SK-N-MC (cell line): Measurements from ENCODE around the gene ADCY3.

Experiments
- DNase-seq: peaks from one replicate; pipeline ENCODE4 v3.0.0-alpha.2; 2011; ENCODE audit warnings: low read depth, low spot score
- H3K27ac ChIP-seq: fragments of 200-600 bp; sonication (generic); 2 replicates; pipeline ENCODE4 v1.5.1; 2016; ENCODE audit warnings: mixed run types
- H3K36me3 ChIP-seq: fragments of 200-600 bp; sonication (generic); 2 replicates; pipeline ENCODE4 v1.6.1; 2017; ENCODE audit warnings: antibody characterized with exemption, low read length, mixed read lengths; ENCODE audit not compliant: insufficient read depth
- H3K4me3 ChIP-seq: fragments of 200-600 bp; sonication (generic); 2 replicates; pipeline ENCODE4 v1.5.1; 2016
- H3K9ac ChIP-seq: fragments of 200-600 bp; sonication (generic); 2 replicates; pipeline ENCODE4 v1.8.0; 2017; ENCODE audit warnings: mixed run types, mixed read lengths; ENCODE audit not compliant: insufficient read length
- H3K9me3 ChIP-seq: fragments of 200-600 bp; sonication (generic); 2 replicates; pipeline ENCODE4 v1.6.1; 2017; ENCODE audit warnings: low read depth, mild to moderate bottlenecking, antibody characterized with exemption, low read length, moderate library complexity, mixed read lengths
- EZH2 ChIP-seq: fragments of 200-600 bp; sonication (generic); IDR thresholded peaks from one replicate; pipeline ENCODE4 v1.6.1; 2017; ENCODE audit warnings: antibody characterized with exemption
- FOXP2 ChIP-seq: optimal IDR thresholded peaks from 2 replicates; pipeline ENCODE3; 2011; ENCODE audit warnings: mild to moderate bottlenecking, moderate library complexity; ENCODE audit not compliant: insufficient read depth; ENCODE audit errors: extremely low read length, control extremely low read depth
- POLR2AphosphoS5 ChIP-seq: IDR thresholded peaks from 2 replicates; pipeline ENCODE4 v1.6.1; 2012; ENCODE audit warnings: mild to moderate bottlenecking, low read depth, low read length, borderline replicate concordance

The ADCY3 gene

GRCh38 chr2:24906466-24906865 is 13.6 kb downstream of the ADCY3 start:
- no peak for DNase-seq
- H3K36me3 ChIP-seq, result peaks cover 9% of the 10 kb centered on the region; the same call in 1 of the 2 replicates
- H3K4me3 ChIP-seq, result no peak overlapping the region
- H3K9me3 ChIP-seq, result no peaks in the 10 kb centered on the region
- TF ChIP-seq FOXP2, result no peak
- no peak for TF ChIP-seq POLR2AphosphoS5
- no peak for TF ChIP-seq EZH2
- no peak overlapping the region for H3K9ac ChIP-seq
- no peak overlapping the region for H3K27ac ChIP-seq

GRCh38 chr2:24903161-24904103 is 16.6 kb downstream of the ADCY3 start:
- H3K36me3 ChIP-seq, result peaks cover 3% of the 10 kb centered on the region; the same call in 1 of the 2 replicates
- DNase-seq, result no peak
- TF ChIP-seq FOXP2, result no peak
- no peak for TF ChIP-seq EZH2
- no peak for TF ChIP-seq POLR2AphosphoS5
- no peak overlapping the region for H3K9ac ChIP-seq
- no peak overlapping the region for H3K27ac ChIP-seq
- H3K4me3 ChIP-seq, result no peak overlapping the region
- no peaks in the 10 kb centered on the region for H3K9me3 ChIP-seq

- H3K36me3 ChIP-seq, result peaks cover 19% of the 10 kb centered on the region
- H3K9ac ChIP-seq, result no peak overlapping the region
- peaks cover 15% of the 10 kb centered on the region; the same call in 1 of the 2 replicates for H3K9me3 ChIP-seq
- H3K4me3 ChIP-seq, result peak overlapping the region; percentile 73
- TF ChIP-seq EZH2 (no peak), FOXP2 (no peak), POLR2AphosphoS5 (no peak)
- H3K27ac ChIP-seq, result peak overlapping the region; percentile 19; the same call in 1 of the 2 replicates
- DNase-seq, result no peak
These were observed 20.6 kb downstream of the ADCY3 start for GRCh38 chr2:24899361-24899910.

GRCh38 chr2:24898122-24899109 is 21.6 kb downstream of the ADCY3 start:
- Histone ChIP-seq H3K9ac (no peak overlapping the region), H3K4me3 (peak overlapping the region; percentile 73), H3K27ac (peak overlapping the region; percentile 76), H3K9me3 (peaks cover 15% of the 10 kb centered on the region; the same call in 1 of the 2 replicates), H3K36me3 (peaks cover 19% of the 10 kb centered on the region)
- TF ChIP-seq POLR2AphosphoS5 (peak; percentile 47; the same call in 1 of the 2 replicates), FOXP2 (peak; percentile 75), EZH2 (no peak)
- peak; percentile 98 for DNase-seq

GRCh38 chr2:24894750-24895149 is 25.3 kb downstream of the ADCY3 start:
- H3K4me3 ChIP-seq, result no peak overlapping the region
- H3K36me3 ChIP-seq, result peaks cover 16% of the 10 kb centered on the region
- no peak overlapping the region for H3K27ac ChIP-seq
- H3K9ac ChIP-seq, result no peak overlapping the region
- no peak for DNase-seq
- no peak for TF ChIP-seq POLR2AphosphoS5
- no peak for TF ChIP-seq EZH2
- no peak for TF ChIP-seq FOXP2
- peaks cover 15% of the 10 kb centered on the region; the same call in 1 of the 2 replicates for H3K9me3 ChIP-seq

GRCh38 chr2:24893934-24894333 is 26.1 kb downstream of the ADCY3 start:
- peaks cover 16% of the 10 kb centered on the region for H3K36me3 ChIP-seq
- H3K9ac ChIP-seq, result no peak overlapping the region
- DNase-seq, result no peak
- H3K4me3 ChIP-seq, result no peak overlapping the region
- H3K9me3 ChIP-seq, result peaks cover 15% of the 10 kb centered on the region; the same call in 1 of the 2 replicates
- no peak overlapping the region for H3K27ac ChIP-seq
- TF ChIP-seq FOXP2 (no peak), EZH2 (no peak), POLR2AphosphoS5 (no peak)

GRCh38 chr2:24892928-24893327 is 27.1 kb downstream of the ADCY3 start:
- no peak for DNase-seq

GRCh38 chr2:24891201-24891600 is 28.8 kb downstream of the ADCY3 start:
- Histone ChIP-seq H3K9me3 (0 out of 2 replicates have a peak, but pooled peaks cover 7% of the 10 kb centered on the region), H3K9ac (no peak overlapping the region), H3K36me3 (peaks cover under 1% of the 10 kb centered on the region), H3K27ac (no peak overlapping the region), H3K4me3 (no peak overlapping the region)
- TF ChIP-seq FOXP2 (no peak), EZH2 (no peak), POLR2AphosphoS5 (no peak)
- no peak for DNase-seq

More at GRCh38 chr2:24892928-24893327, 27.1 kb downstream of the ADCY3 start:
- Histone ChIP-seq H3K9ac (no peak overlapping the region), H3K9me3 (peaks cover 15% of the 10 kb centered on the region; the same call in 1 of the 2 replicates), H3K4me3 (no peak overlapping the region), H3K27ac (no peak overlapping the region), H3K36me3 (peaks cover 16% of the 10 kb centered on the region)
- TF ChIP-seq FOXP2 (no peak), EZH2 (no peak), POLR2AphosphoS5 (no peak)
